Endothelial cell of umbilical vein (primary cell): ENCODE results near the gene MSRB2. TPM values are rescaled to one million over a fixed set of nuclear protein-coding genes. Genes with fewer than 3 reads are reported as not detected.

Experiments used
- BruUV-seq: library from RNA; stranded (reverse); fragments of 400-500 nt; replicated peaks from 2 replicates; lab custom pipeline; 2021; lab: Mats Ljungman, UMichigan
- CTCF ChIA-PET: fragments of 300-600, 350-600 bp; sonication (Branson Sonifier 250); formaldehyde crosslinking; loops from one replicate; lab custom pipeline; 2021; ENCODE audit warnings: antibody characterized with exemption, inconsistent platforms; lab: Charles Lee
- POLR2A ChIA-PET: fragments of 300-600, 350-600 bp; sonication (Branson Sonifier 250); formaldehyde crosslinking; loops from one replicate; lab custom pipeline; 2021; ENCODE audit warnings: antibody characterized with exemption, inconsistent platforms; lab: Charles Lee
- DNase-seq: peaks from one replicate; pipeline ENCODE4 v3.0.0-alpha.2; 2011; ENCODE audit warnings: low read depth, low spot score
- FAIRE-seq: peaks from 2 replicates; lab custom pipeline; 2011; peaks lifted over from hg19 to GRCh38; lab: Jason Lieb, UNC
- H2AFZ ChIP-seq: 2 replicates; pipeline ENCODE4 v1.6.0; 2012; ENCODE audit warnings: low read depth, low read length, control low read depth, inconsistent platforms
- H3K27ac ChIP-seq: 2 replicates; pipeline ENCODE4 v1.5.1; 2011; ENCODE audit warnings: low read depth, mild to moderate bottlenecking, control low read depth, low read length, moderate library complexity; ENCODE audit not compliant: insufficient read depth
- H3K27me3 ChIP-seq, 2 experiments: 2 replicates each; pipeline versions ENCODE4 v1.6.0 to v1.6.1; 2011; ENCODE audit warnings: low read length in 2 of 2, mixed read lengths in 1 of 2; ENCODE audit not compliant: control insufficient read depth in 2 of 2, insufficient read depth in 2 of 2
- H3K36me3 ChIP-seq, 2 experiments: 2 replicates in 1 of 2; 3 replicates in 1 of 2; pipeline ENCODE4 v1.5.1; 2011; ENCODE audit warnings: low read length in 2 of 2, mild to moderate bottlenecking in 1 of 2, moderate library complexity in 1 of 2; ENCODE audit not compliant: control insufficient read depth in 2 of 2, insufficient read depth in 2 of 2; ENCODE audit errors: extremely low read depth in 1 of 2
- H3K4me1 ChIP-seq: 3 replicates; pipeline ENCODE4 v1.5.1; 2011; ENCODE audit warnings: mild to moderate bottlenecking, low read length; ENCODE audit not compliant: control insufficient read depth, insufficient read depth; ENCODE audit errors: extremely low read depth
- H3K4me2 ChIP-seq: 2 replicates; pipeline ENCODE4 v1.6.1; 2011; ENCODE audit warnings: low read length, control low read depth, mixed read lengths; ENCODE audit not compliant: insufficient read depth
- H3K4me3 ChIP-seq, 3 experiments: fragments of 200-600 bp in 1 of 3; sonication (generic), shearing (Covaris generic) in 1 of 3; replicated peaks in 1 of 3; 2 replicates each; pipeline ENCODE4 v1.5.1; 2011 to 2016; ENCODE audit warnings: control low read depth in 3 of 3, low read length in 3 of 3, mild to moderate bottlenecking in 2 of 3, inconsistent platforms in 1 of 3, low read depth in 1 of 3, moderate library complexity in 1 of 3; ENCODE audit not compliant: insufficient read depth in 1 of 3
- H3K79me2 ChIP-seq: 2 replicates; pipeline ENCODE4 v1.6.0; 2012; ENCODE audit warnings: low read length, inconsistent platforms; ENCODE audit not compliant: control insufficient read depth, insufficient read depth
- H3K9ac ChIP-seq: replicated peaks from 2 replicates; pipeline ENCODE3; 2011; ENCODE audit warnings: low read length, control low read depth; ENCODE audit not compliant: insufficient read depth; ENCODE audit errors: extremely low read depth
- H3K9me1 ChIP-seq: replicated peaks from 3 replicates; pipeline ENCODE4 v1.6.0; 2011; ENCODE audit warnings: mild to moderate bottlenecking, low read length; ENCODE audit not compliant: control insufficient read depth, insufficient read depth; ENCODE audit errors: extremely low read depth
- H3K9me3 ChIP-seq: replicated peaks from 2 replicates; pipeline ENCODE4 v1.5.1; 2012; ENCODE audit warnings: low read length, inconsistent platforms; ENCODE audit not compliant: control insufficient read depth, insufficient read depth
- H4K20me1 ChIP-seq: replicated peaks from 2 replicates; pipeline ENCODE3; 2011; ENCODE audit warnings: mild to moderate bottlenecking, low read length; ENCODE audit not compliant: control insufficient read depth, insufficient read depth; ENCODE audit errors: extremely low read depth
- CTCF ChIP-seq, 2 donors: IDR thresholded peaks; 1 replicate in 1 of 2; 2 replicates in 1 of 2; pipeline ENCODE4 v1.5.1; 2011; ENCODE audit warnings: low read length in 2 of 2, mild to moderate bottlenecking in 2 of 2, moderate library complexity in 2 of 2, control low read depth in 1 of 2, inconsistent platforms in 1 of 2, low read depth in 1 of 2; ENCODE audit not compliant: insufficient read depth in 1 of 2; ENCODE audit errors: extremely low read depth in 1 of 2
- EZH2 ChIP-seq: IDR thresholded peaks from 2 replicates; pipeline ENCODE4 v1.6.1; 2012; ENCODE audit warnings: borderline replicate concordance, low read depth, mild to moderate bottlenecking, moderate library complexity, low read length, inconsistent platforms; ENCODE audit not compliant: severe bottlenecking
- FOS ChIP-seq: IDR thresholded peaks from 2 replicates; pipeline ENCODE4 v1.6.1; 2011; ENCODE audit warnings: mild to moderate bottlenecking, low read length, moderate library complexity, borderline replicate concordance; ENCODE audit not compliant: insufficient read depth
- GATA2 ChIP-seq: IDR thresholded peaks from 2 replicates; pipeline ENCODE4 v1.7.0; 2011; ENCODE audit warnings: low read depth, mild to moderate bottlenecking, moderate library complexity, mixed read lengths, low read length; ENCODE audit not compliant: insufficient read length, insufficient read depth
- JUN ChIP-seq: IDR thresholded peaks from 2 replicates; pipeline ENCODE4 v1.6.1; 2011; ENCODE audit warnings: borderline replicate concordance, low read depth; ENCODE audit not compliant: insufficient read length, insufficient read depth
- MAX ChIP-seq: IDR thresholded peaks from 2 replicates; pipeline ENCODE4 v1.6.1; 2011; ENCODE audit not compliant: insufficient read depth, insufficient read length
- MYC ChIP-seq: IDR thresholded peaks from one replicate; pipeline ENCODE4 v1.6.1; 2011; ENCODE audit warnings: mild to moderate bottlenecking, low read depth, low read length
- POLR2A ChIP-seq: IDR thresholded peaks from 2 replicates; pipeline ENCODE4 v1.6.1; 2012; ENCODE audit warnings: low read depth, mild to moderate bottlenecking, control low read depth, low read length
- POLR2AphosphoS5 ChIP-seq: IDR thresholded peaks from 2 replicates; pipeline ENCODE4 v1.6.1; 2012; ENCODE audit warnings: low read depth, mild to moderate bottlenecking, control low read depth, low read length, moderate library complexity; ENCODE audit not compliant: insufficient read depth
- dilution Hi-C: fragments of 300-500 bp; cut with MboI; formaldehyde crosslinking; loops from one replicate; pipeline ENCODE4 v1.15.0; 2019; ENCODE audit warnings: low sequenced_read_pairs; ENCODE audit not compliant: extremely low pct_ligation_motif_present
- intact Hi-C: fragments of 100-400 bp; cut with micrococcal nuclease; formaldehyde crosslinking; loops from one replicate; pipeline ENCODE4 v1.10.0; 2022
- polyA plus RNA-seq, 4 experiments: library from polyadenylated mRNA; depleted of rRNA in 3 of 4; stranded (reverse) in 3 of 4; unstranded in 1 of 4; fragments of >200 nt; gene quantifications; 2 replicates each; pipeline versions ENCODE4 v1.2.1 to v1.2.3, GENCODE V29; 2011 to 2012; ENCODE audit warnings: missing spikeins in 1 of 4
- total RNA-seq: library from RNA; stranded (reverse); gene quantifications from 2 replicates; pipeline ENCODE4 v1.2.3, GENCODE V29; 2021

The MSRB2 gene
- total and polyA plus RNA-seq, 2 donors (not counting 3 experiments of a cell fraction or from before 2014, with no cell fraction given), result 16.2 to 20.6 TPM

GRCh38 chr10:23121135-23121534, 25.8 kb downstream of the MSRB2 start:
- ChIA-PET CTCF (no interaction called here), POLR2A (no interaction called here)
- Histone ChIP-seq H2AFZ (no peak overlapping the region), H3K4me3 (no peak overlapping the region), H3K79me2 (no peaks in the 10 kb centered on the region), H3K9ac (no peak overlapping the region), H3K4me2 (no peak overlapping the region), H3K9me3 (no peaks in the 10 kb centered on the region), H3K27ac (no peak overlapping the region), H3K27me3 (no peaks in the 10 kb centered on the region), H3K36me3 (peaks cover 2 to 8% of the 10 kb centered on the region in 2 experiments), H3K4me1 (no peaks in the 10 kb centered on the region), H4K20me1 (no peaks in the 10 kb centered on the region), H3K9me1 (no peaks in the 10 kb centered on the region)
- DNase-seq (no peak), FAIRE-seq (no peak)
- dilution Hi-C loops (no loop called here), intact Hi-C loops (no loop called here)
- TF ChIP-seq GATA2 (no peak), POLR2A (no peak), POLR2AphosphoS5 (no peak), MAX (no peak), JUN (no peak), MYC (no peak), EZH2 (no peak)
- no TSS peak for BruUV-seq

- TF ChIP-seq CTCF (IDR thresholded peaks at IDR 0.05; ENCODE audit: extremely low read depth in 1 of 2, insufficient read depth in 1 of 2, low read depth in 1 of 2, low read length in 2 of 2) (no peak), MYC (no peak), FOS (no peak), JUN (no peak), POLR2AphosphoS5 (no peak), GATA2 (no peak), MAX (no peak)
- no peaks in the 10 kb centered on the region for H4K20me1 ChIP-seq
- no peaks in the 10 kb centered on the region for H3K9me3 ChIP-seq
- CTCF ChIA-PET, result interaction anchor here (1.4 kb wide), 1 partner anchor 9 kb away, joined by 3 read pairs; no protein-coding TSS in a partner anchor
- dilution Hi-C loops (no loop called here), intact Hi-C loops (no loop called here)
- FAIRE-seq, result no peak
- no peaks in the 10 kb centered on the region for H3K27me3 ChIP-seq
- H3K4me3 ChIP-seq, result no peak overlapping the region
- H3K9ac ChIP-seq, result no peak overlapping the region
- no peak overlapping the region for H3K27ac ChIP-seq
- POLR2A ChIA-PET, result no interaction called here
- no peak overlapping the region for H3K4me2 ChIP-seq
- no peak overlapping the region for H2AFZ ChIP-seq
- DNase-seq, result no peak
- H3K36me3 ChIP-seq, result no peaks in the 10 kb centered on the region
- BruUV-seq, result no TSS peak
- no peaks in the 10 kb centered on the region for H3K79me2 ChIP-seq
- no peaks in the 10 kb centered on the region for H3K9me1 ChIP-seq
- H3K4me1 ChIP-seq, result no peaks in the 10 kb centered on the region
These were observed 41.1 kb downstream of the MSRB2 start for GRCh38 chr10:23136462-23136861.
